CD4-positive, alpha-beta T cell treated with Interleukin-1 beta for 1 hour (primary cell): ENCODE results near the gene RIMKLA.
A peak's percentile ranks its signal among the peaks of the same experiment; 100 is the strongest.

Source experiments
- DNase-seq, 2 donors: peaks; one replicate each; pipeline ENCODE4 v3.0.0-alpha.2; 2020 to 2022

RIMKLA gene, protein sequence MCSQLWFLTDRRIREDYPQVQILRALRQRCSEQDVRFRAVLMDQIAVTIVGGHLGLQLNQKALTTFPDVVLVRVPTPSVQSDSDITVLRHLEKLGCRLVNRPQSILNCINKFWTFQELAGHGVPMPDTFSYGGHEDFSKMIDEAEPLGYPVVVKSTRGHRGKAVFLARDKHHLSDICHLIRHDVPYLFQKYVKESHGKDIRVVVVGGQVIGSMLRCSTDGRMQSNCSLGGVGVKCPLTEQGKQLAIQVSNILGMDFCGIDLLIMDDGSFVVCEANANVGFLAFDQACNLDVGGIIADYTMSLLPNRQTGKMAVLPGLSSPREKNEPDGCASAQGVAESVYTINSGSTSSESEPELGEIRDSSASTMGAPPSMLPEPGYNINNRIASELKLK

GRCh38 chr1:42380586-42381279 is at the start of gene RIMKLA:
RIMKLA (plus strand) TSS chr1:42380792; CDS start chr1:42380935, 143 bp downstream.
- DNase-seq, result peak; percentile 25 to 29

DNA sequence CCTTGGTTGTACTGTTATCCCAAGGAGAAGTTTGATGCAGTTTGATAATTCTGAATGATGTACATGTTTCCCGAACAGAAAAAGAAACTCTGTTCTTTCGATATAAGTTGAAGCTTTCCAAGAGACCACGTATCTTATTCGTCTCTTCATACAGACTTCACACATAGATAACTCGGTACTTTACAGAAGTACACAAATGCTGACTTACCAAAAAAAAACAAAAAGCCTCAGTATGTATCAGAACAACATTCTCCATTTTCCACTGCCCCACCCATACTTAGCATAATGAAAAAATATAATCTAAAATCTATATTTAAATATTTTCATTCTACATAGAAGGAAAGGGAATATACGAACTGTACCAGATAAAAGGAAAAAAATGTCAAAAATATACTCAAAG is 47.7 kb upstream of the RIMKLA start:
- DNase-seq, result no peak

- no peak for DNase-seq
Measured at GRCh38 chr1:42333662-42334239, 46.8 kb upstream of the RIMKLA start.

DNA sequence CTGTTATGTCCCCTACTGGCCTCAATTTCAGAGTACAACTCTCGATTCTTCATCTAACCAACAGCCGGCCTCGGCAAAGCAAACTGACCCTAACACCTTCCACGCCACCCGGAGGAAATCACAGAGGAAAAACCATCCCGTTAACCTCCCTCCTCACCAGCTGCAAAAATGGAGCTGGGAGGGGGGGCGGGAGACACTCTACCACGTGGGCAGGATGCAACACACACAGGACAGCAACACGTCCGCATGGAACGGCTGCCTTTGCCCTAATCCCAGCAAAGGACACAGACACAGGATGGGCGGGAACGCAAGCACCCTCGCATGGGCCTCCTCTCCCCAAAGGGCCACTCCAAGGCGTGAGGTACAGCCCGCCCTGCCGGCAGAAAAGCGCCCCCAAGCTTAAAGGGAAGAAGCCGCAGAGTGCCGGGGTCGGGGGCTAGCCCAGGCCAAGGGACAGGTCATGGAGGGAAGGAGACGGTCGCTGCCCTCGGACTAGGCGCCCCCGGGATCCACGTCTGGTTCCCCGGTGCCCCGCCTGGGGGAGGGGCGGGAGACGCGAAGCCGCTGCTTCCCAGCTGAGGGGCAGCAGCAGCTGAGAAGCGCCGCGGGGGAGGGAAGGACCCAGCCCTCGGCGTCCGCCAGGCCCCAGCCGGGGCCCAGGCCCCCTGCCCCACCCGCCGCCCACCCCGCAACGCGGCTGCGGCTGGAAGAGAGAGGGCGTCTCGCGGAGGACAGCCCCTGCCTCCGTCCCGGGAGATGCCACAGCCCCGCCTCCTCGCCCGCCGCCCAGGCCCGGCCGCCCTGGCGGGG is 46.1 kb upstream of the RIMKLA start:
- peak; percentile 0 to 23 for DNase-seq

GRCh38 chr1:42335050-42335808 is 45.4 kb upstream of the RIMKLA start, which contains the start of gene FOXJ3:
FOXJ3 (minus strand) TSS chr1:42335235; CDS start chr1:42311093, 24,142 bp downstream.
- peak; percentile 91 to 92 for DNase-seq

GRCh38 chr1:42335809-42336518 is 44.6 kb upstream of the RIMKLA start:
- no peak for DNase-seq

GRCh38 chr1:42336978-42337377 is 43.6 kb upstream of the RIMKLA start:
- DNase-seq, result no peak

DNA sequence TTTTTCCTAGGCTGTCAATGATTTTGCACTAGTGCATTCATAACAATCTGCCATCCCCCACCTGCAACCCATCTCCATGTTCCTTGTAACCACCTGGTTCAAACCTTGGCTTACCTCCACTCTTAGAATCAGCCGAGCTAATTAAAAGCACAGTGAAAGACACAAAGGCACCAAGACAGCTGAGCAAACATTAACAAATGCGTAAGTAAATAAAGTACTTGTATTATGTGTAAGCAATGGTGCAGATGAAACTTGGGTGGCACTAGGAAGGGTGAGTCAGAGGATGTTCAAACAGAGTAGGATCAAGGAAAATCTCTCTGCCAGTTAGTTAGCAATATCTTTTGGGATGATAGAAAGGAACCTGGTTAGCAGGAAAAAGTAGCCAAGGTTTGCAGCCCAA is 40.5 kb upstream of the RIMKLA start:
- no peak for DNase-seq

GRCh38 chr1:42340901-42341300 is 39.7 kb upstream of the RIMKLA start:
- DNase-seq, result no peak

DNA sequence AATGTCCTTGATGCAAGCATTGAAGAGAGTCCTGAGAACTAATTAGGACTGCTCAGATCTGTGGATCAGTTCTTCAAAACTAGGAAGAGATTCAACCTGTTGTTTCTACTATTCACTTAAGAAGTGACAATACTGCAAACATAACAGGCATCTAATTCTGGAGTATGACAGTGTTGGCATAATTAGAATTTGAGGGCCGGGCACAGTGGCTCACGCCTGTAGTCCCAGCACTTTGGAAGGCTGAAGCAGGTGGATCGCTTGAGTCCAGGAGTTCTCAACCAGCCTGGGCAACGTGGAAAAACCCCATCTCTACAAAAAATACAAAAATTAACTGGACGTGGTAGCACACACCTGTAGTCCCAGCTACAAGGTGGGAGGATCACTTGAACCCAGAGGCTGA is 37.5 kb upstream of the RIMKLA start:
- DNase-seq, result no peak

DNA sequence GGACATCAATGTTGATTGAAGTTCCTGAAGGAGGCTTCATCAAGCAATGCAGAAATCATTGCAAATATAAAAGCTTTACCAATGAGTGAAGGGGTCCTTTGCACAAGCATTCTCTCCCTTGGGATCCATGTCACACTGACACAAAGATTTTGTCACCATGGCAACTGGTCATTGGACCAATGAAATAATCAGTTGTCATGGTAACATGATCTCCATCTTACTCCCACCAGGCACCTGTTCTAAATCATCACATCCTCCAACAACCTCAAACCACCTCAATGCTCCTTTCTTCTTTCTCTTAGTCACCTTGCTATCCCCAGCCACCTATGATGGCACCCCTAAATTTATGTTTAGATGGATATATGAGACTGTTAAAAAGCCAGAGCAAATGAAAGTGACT is 32.1 kb upstream of the RIMKLA start:
- DNase-seq, result no peak

- no peak for DNase-seq
Measured at GRCh38 chr1:42350086-42350485, 30.5 kb upstream of the RIMKLA start.

DNA sequence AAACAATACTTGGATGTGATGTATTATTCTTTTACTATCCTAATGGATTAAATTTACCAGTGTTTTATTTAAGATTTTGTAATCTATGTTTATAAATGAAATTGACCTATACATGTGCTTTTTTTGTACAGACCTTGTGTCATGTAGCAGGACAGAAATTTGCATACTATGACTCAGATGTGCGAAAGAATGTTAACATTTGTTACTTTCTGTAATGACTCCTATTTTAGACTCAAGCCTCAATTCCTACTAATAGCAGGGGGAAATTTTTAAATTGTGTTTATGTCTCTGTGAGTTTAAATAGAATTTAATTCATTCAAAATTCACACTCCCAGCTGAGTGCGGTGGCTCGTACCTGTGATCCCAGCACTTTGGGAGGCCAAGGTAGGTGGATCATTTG is 21.8 kb upstream of the RIMKLA start:
- DNase-seq, result no peak

DNA sequence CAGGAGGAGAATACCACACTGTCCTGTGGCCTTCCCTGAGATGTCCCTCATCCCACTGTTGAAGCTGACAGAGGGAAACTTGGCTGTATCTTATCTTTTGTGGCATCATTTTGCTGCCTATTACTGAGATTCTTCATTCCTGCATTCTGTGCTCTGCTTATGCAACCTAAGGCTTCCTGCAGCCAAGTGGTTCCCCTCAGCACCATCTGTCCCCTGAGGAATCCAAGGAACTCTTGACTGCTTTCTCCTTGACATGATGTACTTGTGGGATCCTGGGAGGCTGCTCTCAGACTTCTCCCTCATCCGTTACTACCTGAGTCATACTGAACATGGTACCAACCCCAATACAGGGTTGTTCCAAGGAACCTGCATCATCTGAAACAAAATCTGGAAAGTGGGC is 21.1 kb upstream of the RIMKLA start:
- no peak for DNase-seq

DNA sequence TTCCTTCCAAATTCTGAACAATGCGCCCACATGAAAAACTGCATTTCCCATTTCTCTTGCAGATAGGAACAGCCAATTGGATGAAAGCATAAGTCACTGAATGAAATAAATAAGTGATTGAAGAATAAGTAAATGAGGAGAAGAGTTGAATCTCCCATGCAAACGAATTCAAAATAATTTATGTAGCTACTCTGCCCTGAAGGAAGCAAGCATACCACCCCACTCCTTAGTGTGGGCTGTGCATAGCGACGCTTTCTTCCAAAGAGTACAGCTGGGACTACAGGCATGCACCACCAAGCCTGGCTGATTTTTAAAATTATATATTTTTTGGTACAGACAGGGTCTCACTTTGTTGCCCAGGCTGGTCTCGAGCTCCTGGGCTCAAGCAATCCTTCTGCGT is 16.5 kb upstream of the RIMKLA start:
- DNase-seq, result no peak

DNA sequence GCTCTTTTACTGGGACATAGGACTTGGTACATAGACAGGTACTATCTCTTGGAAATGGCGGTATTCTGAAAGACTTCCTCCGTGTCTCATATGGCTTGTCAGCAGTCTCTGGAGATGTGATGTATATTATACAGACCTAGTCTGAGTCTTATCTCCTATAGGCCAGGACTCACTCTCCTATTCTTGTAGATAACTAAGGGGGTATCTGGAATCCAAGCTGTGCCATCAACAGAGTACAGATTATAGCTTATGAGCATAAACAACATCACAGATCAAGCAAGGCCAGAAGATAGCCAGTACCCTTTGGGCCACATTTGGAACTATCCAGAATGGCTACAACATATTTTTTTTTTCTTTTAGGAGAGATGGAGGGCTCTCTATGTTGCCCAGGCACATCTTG is 16.1 kb upstream of the RIMKLA start:
- no peak for DNase-seq

GRCh38 chr1:42365118-42365517 is 15.5 kb upstream of the RIMKLA start:
- no peak for DNase-seq

- no peak for DNase-seq
Measured at GRCh38 chr1:42368096-42368795, 12.3 kb upstream of the RIMKLA start.

DNA sequence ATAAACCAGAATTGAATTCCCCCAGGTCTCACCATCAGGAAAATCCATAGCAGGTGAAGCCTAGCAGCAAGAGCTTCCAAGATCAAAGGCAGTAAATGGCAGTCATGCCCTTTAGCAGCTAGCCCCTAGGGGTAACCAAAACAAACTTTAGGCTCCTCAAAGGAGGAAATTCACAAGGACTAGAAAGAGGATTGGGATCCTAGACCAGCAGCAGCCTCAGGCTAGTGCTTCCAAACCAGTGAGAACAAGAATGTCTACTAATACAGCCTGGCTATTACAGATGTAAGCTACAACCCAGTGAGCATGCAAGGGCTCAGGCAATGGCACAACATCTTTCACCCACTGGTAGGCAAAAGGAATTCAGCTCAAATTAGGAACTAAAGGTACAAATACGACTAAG is 11.1 kb upstream of the RIMKLA start:
- no peak for DNase-seq

DNA sequence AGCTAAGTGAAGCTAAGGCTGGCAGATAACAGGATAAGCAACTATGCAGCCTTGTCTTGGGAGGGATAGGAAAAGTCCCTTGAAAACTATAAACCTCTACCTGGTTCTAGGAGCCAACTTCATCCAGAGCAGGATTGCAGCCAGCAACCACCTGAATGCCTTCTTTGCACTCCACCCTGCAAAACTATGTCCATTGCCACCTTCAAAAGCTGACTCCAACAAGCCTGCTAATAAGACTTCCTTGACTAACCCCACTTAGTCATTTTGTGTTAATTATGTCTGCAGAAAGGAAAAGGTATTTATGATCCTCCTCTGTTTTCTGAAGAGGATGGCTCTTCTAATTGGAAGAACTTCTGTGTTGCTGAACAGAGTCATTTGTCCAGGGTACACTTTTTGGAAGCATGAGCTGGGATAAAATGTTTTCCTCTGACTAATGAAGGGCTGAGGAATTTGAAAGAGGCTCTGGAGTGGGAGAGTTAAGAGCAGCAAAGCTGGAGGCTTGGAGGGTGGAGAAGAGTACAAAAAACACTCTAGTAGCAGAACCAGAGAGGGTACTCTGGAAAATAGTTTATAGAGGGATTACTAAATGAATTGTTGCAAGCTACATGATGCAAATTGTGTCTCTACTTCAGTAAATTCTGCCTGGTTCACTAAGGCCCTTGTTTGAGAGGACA is 9.6 kb upstream of the RIMKLA start:
- no peak for DNase-seq
